GM19035 (cell line): ENCODE measurements around the gene NOL6.

ENCODE experiments used
- ATAC-seq: cut with Tn5 transposase; IDR thresholded peaks from one replicate; pipeline ENCODE4 v1.9.1; 2021; ENCODE audit not compliant: unreplicated experiment

The NOL6 gene

DNA sequence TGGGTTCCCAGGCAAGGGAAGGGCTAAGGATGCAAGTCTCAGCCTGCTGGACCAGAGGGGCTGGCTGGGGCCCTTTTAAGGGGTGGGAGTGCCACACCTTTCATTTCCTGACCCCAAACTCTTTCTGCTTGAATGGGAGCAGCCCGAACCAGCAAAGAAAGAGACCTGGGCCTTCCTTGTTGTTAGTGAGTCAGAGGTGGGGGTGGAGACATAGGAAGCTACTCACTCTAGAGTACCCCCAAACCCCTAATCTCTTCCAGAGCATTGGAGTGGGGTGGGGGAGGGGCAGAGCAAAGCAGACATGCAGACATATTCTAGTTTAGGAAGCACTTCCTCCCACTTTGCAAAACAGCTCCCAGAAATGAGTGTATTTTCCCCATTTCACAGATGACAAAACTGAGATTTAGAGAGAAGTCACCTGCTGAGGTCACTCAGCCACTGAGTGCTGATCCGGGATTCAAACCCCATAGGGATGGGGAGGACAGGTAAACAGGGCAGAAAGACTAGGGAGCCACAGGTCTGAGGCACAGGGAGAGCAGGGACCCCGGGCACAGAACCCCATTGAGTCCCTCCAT is 20.4 kb downstream of the NOL6 start:
- ATAC-seq, result no peak

DNA sequence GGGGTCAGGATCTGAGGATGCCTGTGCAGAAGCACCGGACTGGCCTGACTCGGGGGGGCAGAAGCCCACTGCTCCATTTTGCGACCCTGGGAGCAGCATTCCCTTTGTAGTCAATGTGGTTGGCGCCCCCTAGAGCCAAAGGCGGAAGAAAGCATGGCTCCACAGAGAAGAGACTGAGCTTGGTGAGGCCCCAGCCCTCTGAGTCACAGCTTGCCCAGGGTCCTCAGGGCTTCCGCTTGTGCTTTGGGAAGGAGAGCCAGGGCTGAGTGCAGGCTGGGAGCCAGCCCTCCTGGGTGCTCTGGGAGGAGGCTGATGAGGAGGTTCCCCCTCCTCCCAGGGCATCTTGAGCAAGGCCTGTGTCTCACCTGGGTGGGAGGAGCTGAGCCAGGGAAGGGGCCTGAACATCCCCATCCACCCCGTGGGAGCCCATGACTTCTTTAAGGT is 20.9 kb downstream of the NOL6 start:
- no peak for ATAC-seq

DNA sequence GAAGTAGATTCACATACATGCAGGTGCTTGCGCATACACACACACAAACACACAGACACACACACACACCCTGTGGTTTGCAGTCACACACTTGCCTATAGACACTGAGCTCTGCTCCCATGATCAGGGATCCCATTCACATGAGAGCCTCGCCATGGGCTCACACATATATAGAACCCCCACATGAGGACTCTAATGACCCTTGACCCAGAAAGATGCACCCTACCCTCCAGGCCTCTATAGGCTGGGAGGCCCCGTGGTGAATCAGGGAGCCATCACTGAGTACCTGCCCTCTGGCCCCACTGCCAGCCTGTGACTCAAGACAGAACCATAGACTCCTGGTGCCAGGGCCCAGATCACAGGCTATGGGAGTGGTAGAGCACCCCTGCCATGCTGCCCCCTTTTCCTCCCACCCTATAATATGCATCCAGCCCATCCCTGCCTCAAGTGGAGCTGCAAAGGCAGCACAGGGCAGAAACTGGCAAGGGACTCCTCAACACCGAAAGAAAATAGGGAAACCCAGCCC is 23.0 kb downstream of the NOL6 start:
- ATAC-seq, result no peak

DNA sequence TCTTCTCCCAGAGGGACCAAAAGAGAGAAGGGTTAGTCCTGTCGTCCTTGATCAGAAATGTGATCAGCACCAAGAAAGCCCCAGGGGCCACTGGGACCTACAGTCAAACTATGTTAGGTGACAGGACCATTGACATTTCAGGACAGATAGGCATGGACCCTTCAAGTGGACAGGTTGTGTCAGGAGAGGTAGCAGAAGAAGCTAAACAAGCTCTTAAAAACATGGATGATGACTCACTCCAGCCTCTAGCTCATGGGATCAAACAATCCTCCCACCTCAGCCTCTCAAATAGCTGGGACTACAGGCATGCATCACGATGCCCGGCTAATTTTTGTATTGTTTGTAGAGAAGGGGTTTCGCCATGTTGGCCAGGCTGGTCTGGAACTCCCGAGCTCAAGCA is 24.0 kb downstream of the NOL6 start:
- ATAC-seq, result no peak

DNA sequence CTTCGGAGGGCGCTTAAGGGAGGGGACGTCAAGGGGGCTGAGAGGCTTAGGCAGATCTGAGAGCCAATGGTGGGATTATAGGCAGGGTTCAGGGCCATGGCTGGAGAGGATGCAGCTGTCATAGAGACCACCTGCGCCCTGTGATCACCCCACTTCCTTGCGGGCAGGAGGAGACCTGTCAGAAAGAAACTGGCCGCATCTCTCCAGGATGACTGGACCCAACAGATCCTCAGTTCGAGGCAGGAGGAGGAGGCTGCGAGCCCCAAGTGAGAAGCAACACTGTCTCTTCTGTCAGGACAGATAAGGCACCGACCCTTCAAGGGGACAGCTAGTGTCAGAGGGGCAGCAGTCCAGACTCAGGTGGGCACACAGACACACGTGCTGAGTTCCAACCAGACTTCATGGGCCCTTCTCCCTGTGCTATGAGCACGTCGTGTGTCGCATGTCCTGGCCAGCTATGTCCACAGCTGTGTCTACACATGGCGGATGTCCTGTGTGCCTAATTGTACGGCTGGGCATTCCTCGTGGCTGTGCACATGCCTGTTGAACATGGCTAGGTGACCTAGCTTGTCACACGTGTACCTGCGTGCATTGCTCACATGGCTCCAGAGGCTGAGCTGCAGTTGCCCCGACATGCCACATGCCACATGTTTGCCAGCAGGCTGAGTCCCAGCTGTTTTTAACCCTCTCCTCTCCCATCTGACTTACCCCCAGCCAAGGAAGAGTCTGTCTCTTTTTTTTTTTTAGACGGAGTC is 25.7 kb downstream of the NOL6 start:
- no peak for ATAC-seq

DNA sequence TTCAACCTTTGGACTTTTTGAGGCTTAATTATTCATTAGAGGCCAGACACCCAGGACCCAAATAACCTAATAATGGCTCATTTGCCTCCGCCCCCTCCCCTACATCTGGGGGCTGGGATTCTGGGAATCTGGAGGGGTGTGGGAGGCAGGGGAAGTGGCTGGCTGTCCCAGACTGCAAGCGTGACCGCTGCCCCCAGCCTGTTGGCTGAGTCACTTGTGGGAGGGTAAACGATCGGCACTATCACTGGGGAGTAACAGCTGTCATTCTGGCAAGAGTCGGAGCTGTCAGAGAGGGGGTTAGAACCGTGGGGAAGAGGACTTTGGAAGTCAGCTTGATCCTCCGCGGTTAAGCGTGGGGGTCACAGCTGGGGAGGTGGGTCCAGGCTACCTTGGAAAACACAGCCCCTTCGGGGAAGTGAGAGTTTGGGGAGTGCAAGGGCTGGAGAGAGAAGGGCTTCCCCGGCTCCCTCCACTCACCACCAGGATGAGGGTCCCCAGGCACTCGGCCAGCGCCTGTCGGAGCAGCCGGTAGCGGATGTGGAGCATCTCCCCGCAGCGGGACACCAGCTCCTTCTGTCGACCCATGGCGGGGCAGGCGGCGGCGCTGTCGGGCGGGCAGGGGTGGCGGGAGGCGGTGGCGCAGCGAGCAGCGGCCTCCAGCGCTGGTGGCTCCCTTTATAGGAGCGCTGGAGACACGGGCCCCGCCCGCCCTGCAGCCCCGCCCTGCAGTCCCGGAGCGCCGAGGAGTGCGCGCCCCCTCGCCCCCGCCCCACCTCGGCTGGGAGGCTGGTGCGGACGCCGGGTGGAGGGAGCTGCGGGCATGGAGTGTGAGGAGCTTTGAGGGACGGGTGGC is 26.6 kb downstream of the NOL6 start, which contains the start of gene AQP3:
Gene AQP3 (minus strand): TSS at position 648 of the 853 bp plus-strand sequence. CDS start 63 bp downstream, at position 585.
- peak; percentile 30 for ATAC-seq

DNA sequence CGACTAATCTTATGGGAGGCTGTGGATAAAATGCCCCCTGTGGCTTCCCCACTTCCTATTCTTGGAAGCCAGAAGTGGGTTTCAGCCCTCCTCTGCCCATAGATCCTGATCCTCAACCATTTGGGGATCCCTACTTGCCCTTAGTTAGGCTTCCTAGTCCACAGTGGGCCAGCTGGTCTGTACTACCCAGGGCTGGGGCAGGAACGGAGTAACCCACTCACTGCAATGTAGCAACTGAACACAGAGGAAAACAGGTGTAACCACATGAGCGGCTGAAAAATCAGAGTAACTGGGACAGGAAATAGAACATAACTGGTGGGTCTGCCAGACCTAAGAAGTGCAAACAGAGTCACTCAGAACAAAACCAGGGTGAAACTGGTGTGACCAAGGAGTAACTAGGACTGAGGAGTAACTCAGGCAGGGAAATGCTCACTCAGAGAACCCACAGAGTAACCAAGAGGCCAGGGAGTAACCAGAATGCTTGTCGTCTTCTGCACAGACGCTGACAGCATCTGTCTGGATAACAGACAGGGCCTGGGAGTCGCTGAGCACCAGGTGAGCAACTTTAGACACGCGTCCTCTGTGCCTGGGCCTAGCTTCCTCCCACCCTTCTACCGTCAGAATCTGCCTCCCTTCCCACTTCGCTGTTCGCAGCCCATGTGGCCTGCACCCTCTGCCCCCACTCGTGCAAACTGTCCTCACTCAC is 27.3 kb downstream of the NOL6 start:
- ATAC-seq, result peak; percentile 86

DNA sequence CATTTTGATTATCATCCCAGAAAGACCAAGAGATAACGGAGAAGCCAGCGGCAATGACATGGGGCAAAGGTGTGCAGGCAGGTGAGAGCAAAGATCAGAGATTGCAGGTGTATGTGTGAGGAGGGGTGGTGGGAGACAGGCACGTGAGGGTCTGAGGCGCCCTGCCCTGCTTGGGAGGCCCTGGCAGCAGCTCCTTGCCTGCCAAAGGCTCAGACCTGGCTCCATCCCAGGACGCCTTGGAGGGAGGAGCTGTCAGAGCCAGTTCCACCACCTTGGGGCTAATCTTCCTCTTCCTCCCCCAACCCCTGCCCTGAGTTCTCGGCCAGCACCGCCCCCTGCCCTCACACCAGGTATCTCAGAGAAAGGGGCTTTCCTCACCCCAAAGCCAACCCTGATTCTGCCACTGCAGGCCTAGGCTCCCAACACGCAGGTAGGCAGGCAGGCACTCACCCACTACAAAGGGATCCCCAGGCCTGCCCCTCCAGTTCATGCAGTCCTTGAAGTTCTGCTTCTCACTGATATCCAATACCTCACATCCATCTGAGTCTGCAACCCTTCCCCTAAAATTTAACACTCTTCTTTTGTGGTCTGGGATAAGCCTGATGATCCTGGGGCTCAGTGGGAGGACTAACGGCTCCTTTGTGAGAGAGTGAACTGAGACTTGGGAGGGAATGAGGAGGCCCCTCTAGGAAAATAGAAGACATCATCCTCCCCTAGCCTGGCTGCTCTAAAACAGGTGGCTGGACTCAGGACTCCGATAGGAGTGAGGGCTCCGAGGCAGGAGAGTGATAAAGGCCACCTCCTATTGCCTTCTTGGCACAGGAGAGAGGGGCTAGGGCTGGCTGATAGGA is 28.1 kb downstream of the NOL6 start:
- ATAC-seq, result no peak

DNA sequence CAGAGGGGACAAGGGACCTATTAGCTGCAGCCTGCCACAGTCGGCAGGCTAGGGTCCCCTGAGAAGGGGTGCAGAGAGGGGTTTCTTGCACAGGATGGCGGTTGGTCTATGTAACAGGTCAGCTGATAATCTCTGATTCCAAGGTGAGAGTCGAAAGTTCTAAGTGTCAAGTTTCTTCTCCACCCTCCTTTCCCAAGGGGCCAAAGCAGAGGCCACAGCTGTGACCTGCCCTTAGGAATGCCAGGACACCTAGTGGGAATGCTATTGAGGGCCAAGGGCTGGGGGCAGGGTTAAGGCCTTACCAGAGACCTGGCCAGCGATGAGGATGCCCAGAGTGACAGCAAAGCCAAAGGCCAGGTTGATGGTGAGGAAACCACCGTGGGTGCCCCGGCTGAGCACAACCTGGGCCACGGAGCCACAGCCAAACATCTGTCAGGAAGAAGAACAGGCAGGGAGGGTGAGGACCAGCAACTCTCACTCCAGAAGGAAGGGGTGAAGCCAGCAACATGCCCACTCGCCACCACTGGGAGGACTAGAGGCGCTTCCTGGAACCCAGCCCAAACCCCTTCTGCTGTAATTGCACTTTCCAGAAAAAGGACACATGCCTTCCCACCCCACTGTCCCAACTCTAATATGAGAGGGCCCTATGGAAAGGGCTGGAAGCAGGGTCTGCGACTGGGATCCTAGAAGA is 30.1 kb downstream of the NOL6 start:
- ATAC-seq, result no peak

DNA sequence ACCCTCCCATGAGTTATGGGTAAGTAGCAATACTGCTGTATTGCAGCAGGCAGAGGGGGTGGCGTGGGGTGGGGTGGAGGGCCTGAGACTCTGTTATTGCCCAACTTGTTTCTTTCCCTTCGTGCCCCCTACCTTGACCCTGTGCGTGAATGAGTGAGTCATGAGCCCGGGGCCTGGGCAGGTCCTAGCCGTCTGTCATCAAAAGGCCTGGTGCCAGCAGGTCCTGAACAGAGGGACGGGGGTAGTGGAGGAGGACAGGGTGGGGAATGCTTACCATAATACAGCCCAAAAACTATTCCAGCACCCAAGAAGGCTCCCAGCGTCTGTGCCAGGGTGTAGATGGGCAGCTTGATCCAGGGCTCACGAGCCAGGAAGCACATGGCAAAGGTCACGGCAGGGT is 30.7 kb downstream of the NOL6 start:
- no peak for ATAC-seq

DNA sequence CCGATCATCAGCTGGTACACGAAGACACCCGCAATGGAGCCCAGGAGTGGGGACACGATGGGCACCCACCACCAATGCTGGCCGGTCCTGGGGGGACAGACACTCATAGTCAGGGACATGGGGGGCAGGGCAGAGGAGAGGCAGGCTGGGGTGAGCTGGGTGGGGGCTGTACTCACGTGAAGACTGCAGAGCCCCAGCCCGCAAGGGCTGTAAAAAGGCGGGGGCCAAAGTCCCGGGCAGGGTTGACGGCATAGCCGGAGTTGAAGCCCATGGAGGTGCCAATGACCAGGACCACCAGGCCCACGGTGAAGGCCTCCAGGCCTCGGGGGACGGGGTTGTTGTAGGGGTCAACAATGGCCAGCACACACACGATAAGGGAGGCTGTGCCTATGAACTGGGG is 31.6 kb downstream of the NOL6 start:
- no peak for ATAC-seq

DNA sequence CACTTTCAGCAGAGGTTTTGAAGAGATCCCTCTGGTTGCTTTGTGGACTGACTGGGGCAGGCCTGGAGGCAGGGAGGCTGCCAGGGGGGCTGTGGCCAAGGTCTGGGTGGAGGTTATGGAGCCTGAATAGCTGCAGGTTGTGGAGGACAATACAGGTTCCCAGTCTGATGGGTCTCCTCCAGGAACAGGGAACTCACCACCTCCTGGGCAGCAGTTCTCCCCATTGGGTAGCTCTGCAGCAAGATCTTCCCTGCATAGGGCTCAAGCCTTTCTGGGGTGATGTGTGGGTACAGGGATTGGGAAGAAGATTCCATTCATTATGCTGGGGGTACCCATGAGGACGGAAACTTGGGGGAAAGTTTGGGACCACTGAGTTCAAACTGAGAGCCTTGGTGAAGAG is 33.1 kb downstream of the NOL6 start:
- ATAC-seq, result no peak

DNA sequence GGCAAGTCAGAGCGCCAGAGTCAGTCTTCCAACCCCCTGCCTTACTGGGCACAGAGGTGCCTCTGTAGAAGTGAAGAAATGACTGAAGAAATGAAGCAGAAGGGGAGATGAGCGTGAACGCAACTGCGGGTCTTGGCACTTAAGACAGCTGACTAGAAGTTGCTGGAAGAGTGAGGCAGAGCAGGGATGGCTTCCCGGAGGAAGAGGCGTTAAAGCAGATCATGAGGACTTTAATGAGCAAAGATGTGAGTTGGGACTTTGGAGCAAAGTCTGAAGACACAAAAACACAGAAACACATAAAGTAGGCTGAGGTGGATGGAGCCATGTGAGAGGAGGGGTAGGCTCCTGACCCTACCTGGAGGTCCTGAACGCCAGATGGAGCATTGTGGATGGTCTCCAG is 33.5 kb downstream of the NOL6 start:
- ATAC-seq, result no peak

DNA sequence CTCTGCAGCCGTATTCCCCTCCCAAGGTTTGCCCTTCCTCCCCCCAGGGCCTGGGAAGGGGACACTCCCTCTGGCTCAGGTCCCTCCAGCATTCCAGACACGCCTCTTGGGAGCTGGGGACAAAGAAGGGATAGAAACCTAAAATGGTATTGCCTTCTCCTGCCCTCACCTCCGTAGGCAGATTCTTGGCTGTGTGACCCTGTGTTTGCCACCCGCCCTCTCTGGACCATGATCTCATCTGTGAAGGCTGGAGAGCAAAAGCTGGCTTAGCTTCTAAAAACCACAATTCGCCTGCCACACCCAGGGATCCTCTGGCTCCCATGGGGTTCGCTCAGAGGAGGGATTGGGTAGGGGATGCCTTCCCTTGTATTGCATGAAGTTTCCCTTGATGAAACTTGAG is 34.0 kb downstream of the NOL6 start:
- no peak for ATAC-seq

DNA sequence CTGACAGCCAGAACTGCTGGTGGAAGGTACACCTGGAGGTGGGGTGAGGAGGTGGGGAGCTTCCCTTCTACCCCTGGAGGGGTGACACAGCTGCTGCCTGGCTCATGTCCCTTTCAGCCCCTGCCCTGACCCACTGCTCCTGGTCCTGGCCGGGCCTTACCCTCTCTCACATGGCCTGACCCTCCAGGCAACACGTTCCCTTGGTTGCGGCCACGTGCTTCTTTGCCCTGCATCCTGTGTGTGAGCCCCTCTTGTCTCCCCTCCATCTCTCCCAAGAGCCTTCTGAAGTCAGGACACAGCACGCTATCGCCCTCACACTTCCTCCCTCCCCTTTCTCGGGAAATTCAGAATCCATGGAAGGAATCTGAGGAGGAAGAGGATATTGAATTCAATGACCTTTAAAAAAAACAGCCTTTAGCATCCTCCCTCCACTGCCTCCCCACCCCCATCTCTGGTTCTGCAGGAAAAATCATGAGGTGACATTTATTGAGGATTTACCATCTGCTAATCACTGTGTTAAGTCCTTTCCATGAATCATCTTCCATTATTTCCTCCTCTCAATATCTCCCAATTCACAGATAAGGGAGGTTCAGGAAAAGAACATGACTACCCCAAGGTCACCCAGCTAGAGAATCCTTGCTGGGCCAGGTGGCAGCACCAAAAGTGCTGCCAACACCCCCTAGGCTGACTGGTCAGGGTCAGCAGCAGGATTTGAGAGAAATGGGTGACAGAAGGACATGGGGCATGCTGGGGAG is 34.6 kb downstream of the NOL6 start:
- no peak for ATAC-seq

DNA sequence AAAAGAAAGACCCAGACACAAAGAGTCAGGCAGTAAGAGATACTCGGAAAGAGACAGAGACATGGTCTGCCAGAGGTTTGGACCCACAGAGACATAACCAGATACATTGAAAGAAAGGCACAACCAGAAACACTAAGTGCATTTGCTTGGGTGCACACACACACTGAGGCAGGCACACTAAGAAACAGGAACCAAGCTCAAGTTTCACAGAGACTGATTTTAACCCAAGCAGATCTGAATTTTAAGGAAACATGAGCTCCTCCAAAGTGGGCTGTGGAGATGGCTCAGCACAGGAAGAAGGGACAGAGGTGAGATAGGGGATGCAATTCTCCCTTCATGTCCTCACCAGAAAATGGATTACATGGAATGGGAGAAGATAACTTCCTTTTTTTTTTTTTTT is 35.8 kb downstream of the NOL6 start:
- ATAC-seq, result no peak

DNA sequence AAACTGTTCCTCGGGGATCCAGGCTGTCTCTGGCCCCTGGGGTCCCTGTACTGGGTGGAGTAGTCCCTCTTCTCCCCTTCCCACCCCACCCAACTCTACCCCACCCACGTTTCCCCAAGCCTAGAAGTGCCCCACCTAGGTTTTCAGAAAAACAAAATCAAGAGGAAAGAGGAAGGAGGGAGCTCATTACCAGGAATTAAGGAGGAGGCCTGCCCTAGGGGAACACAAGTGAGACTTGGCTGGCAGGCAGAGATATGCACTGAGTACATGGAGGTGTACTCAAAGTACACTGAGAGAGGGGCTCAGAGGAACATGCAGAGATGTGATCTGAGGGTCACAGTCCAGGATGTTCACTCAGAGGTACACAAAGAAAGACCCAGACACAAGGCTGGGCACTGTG is 36.5 kb downstream of the NOL6 start:
- no peak for ATAC-seq

DNA sequence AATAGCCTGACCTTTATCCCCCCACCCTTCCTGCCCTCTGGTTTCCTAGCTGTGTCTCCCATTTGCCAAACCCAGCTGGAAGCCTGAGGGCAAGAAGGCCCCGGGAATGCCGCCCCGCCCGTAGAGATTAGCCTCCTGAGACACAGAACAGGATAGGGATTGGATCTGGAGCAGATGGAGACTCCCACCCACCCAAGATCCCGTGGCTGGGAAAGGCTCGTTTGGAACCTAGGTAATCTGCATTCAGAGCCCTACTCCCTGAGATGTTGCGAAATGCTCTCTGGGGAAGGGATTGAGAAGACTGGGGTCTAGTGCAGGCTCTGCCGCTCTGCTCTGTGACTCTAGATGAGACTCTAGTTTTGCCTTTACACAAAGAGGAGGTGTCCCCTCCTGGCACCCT is 37.3 kb downstream of the NOL6 start:
- no peak for ATAC-seq

DNA sequence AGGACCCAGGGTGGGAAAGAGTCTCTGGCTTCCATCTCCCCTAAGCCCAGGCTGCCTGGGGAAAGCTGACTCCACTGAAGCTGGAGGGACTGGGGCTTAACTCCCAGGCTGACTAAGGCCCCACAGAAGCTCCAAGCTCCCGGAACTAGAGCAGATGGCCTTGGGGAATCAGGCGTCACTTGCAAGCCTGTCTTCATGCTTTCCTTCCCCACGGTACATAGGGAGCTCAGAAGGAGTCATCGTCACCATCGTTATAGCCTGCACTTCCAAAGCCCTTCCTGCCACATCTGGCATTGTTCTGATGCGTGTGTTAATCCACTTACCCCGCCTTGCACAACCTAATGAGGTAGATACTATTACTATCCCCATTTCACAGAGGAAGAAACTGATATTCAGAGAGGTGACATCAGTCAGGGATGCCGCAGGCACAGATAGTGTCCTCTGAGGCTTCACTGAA is 37.9 kb downstream of the NOL6 start:
- no peak for ATAC-seq
